GM12878 (cell line): ENCODE measurements around the gene SLC35C1.

Source experiments
- EZH2 ChIP-seq: IDR thresholded peaks from 2 replicates; pipeline ENCODE4 v1.6.1; 2012; ENCODE audit warnings: low read depth, mild to moderate bottlenecking, control low read depth, inconsistent platforms, low read length, borderline replicate concordance; ENCODE audit not compliant: control insufficient read depth
- MYC ChIP-seq: IDR thresholded peaks from 2 replicates; pipeline ENCODE4 v1.6.1; 2011; ENCODE audit warnings: mild to moderate bottlenecking, low read length, moderate library complexity, inconsistent platforms; ENCODE audit not compliant: insufficient read depth, insufficient replicate concordance, insufficient read length, severe bottlenecking
- POLR2A ChIP-seq: IDR thresholded peaks from 2 replicates; pipeline ENCODE4 v1.6.1; 2011; ENCODE audit warnings: low read depth, mild to moderate bottlenecking, low read length
- TF ChIP-seq, protein P1 (sequence below), 3 experiments: IDR thresholded peaks in 2 of 3; conservative IDR thresholded peaks in 1 of 3; 2 replicates each; pipeline ENCODE4 v1.5.1; 2011; ENCODE audit warnings: low read depth in 3 of 3, low read length in 3 of 3, mild to moderate bottlenecking in 3 of 3, control low read depth in 2 of 3, moderate library complexity in 2 of 3, inconsistent platforms in 1 of 3, mixed read lengths in 1 of 3; ENCODE audit not compliant: control insufficient read depth in 2 of 3, insufficient read depth in 1 of 3; ENCODE audit errors: extremely low read depth in 1 of 3

DNA sequence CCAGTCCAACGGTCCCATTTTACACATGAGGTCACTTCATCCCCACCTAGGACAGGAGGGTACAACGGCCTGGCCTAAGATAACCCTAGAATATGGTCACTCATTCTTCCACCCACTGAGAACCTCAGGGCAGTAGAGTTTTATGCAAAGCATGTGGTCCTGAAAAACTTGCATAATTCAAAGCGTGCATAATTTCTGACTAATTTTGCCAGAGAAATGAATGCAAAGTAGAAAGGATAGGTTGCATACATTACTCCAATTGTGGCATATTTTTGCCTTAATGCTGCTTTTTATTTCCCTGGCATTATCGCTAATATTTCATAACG lies 32.5 kb upstream of the SLC35C1 start:
- TF ChIP-seq MYC (no peak), POLR2A (no peak), EZH2 (no peak)
- TF ChIP-seq, protein P1, sequence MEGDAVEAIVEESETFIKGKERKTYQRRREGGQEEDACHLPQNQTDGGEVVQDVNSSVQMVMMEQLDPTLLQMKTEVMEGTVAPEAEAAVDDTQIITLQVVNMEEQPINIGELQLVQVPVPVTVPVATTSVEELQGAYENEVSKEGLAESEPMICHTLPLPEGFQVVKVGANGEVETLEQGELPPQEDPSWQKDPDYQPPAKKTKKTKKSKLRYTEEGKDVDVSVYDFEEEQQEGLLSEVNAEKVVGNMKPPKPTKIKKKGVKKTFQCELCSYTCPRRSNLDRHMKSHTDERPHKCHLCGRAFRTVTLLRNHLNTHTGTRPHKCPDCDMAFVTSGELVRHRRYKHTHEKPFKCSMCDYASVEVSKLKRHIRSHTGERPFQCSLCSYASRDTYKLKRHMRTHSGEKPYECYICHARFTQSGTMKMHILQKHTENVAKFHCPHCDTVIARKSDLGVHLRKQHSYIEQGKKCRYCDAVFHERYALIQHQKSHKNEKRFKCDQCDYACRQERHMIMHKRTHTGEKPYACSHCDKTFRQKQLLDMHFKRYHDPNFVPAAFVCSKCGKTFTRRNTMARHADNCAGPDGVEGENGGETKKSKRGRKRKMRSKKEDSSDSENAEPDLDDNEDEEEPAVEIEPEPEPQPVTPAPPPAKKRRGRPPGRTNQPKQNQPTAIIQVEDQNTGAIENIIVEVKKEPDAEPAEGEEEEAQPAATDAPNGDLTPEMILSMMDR (IDR thresholded peaks at IDR 0.05 in 2 of 3, conservative IDR thresholded peaks at IDR 0.05 in 1 of 3; ENCODE audit: control insufficient read depth in 2 of 3, extremely low read depth in 1 of 3, insufficient read depth in 1 of 3, low read depth in 3 of 3, low read length in 3 of 3) = no peak
